Stimulated activated naive CD8-positive, alpha-beta T cell treated with anti-CD3 and anti-CD28 coated beads, Interleukin-15, Interleukin-2, amounts not matched to agents 100 ng/mL and 50 ng/mL, for 24 hours (primary cell): ENCODE results near the gene TPM1.

Source experiments
- H3K27ac Mint-ChIP-seq: one replicate; pipeline ENCODE4 v1.8.0; 2021; ENCODE audit warnings: mild to moderate bottlenecking, mixed read lengths
- H3K27me3 Mint-ChIP-seq: one replicate; pipeline ENCODE4 v1.8.0; 2021; ENCODE audit warnings: mixed read lengths
- H3K36me3 Mint-ChIP-seq: one replicate; pipeline ENCODE4 v1.8.0; 2021; ENCODE audit warnings: low read depth, mixed read lengths
- H3K4me1 Mint-ChIP-seq: one replicate; pipeline ENCODE4 v1.8.0; 2021; ENCODE audit warnings: low read depth, mixed read lengths
- H3K4me3 Mint-ChIP-seq: one replicate; pipeline ENCODE4 v1.8.0; 2021; ENCODE audit warnings: mild to moderate bottlenecking, mixed read lengths
- H3K9me3 Mint-ChIP-seq: one replicate; pipeline ENCODE4 v1.8.0; 2021; ENCODE audit warnings: mixed read lengths

Gene TPM1

GRCh38 chr15:63043335-63044076, 959 bp downstream of the TPM1 start:
- Mint-ChIP-seq H3K4me3 (peak overlapping the region; percentile 67), H3K9me3 (no peaks in the 10 kb centered on the region), H3K36me3 (no peaks in the 10 kb centered on the region), H3K4me1 (peaks cover 13% of the 10 kb centered on the region), H3K27me3 (peaks cover 79% of the 10 kb centered on the region), H3K27ac (no peak overlapping the region)

- Mint-ChIP-seq H3K9me3 (no peaks in the 10 kb centered on the region), H3K36me3 (no peaks in the 10 kb centered on the region), H3K4me1 (peaks cover 18% of the 10 kb centered on the region), H3K4me3 (peak overlapping the region; percentile 35), H3K27ac (no peak overlapping the region), H3K27me3 (peaks cover 76% of the 10 kb centered on the region)
Measured at GRCh38 chr15:63044077-63044644, 1.6 kb downstream of the TPM1 start.

- peaks cover 25% of the 10 kb centered on the region for H3K4me1 Mint-ChIP-seq
- H3K27ac Mint-ChIP-seq, result no peak overlapping the region
- no peaks in the 10 kb centered on the region for H3K9me3 Mint-ChIP-seq
- H3K27me3 Mint-ChIP-seq, result peaks cover 69% of the 10 kb centered on the region
- no peak overlapping the region for H3K4me3 Mint-ChIP-seq
- no peaks in the 10 kb centered on the region for H3K36me3 Mint-ChIP-seq
Measured at GRCh38 chr15:63044645-63045464, 2.3 kb downstream of the TPM1 start.

- H3K36me3 Mint-ChIP-seq, result no peaks in the 10 kb centered on the region
- H3K27me3 Mint-ChIP-seq, result peaks cover 63% of the 10 kb centered on the region
- no peaks in the 10 kb centered on the region for H3K9me3 Mint-ChIP-seq
- H3K27ac Mint-ChIP-seq, result no peak overlapping the region
- H3K4me1 Mint-ChIP-seq, result peaks cover 27% of the 10 kb centered on the region
- H3K4me3 Mint-ChIP-seq, result no peak overlapping the region
Measured at GRCh38 chr15:63045465-63045840, 2.9 kb downstream of the TPM1 start.

GRCh38 chr15:63045879-63046278, 3.3 kb downstream of the TPM1 start:
- Mint-ChIP-seq H3K9me3 (no peaks in the 10 kb centered on the region), H3K27me3 (peaks cover 60% of the 10 kb centered on the region), H3K4me1 (peaks cover 27% of the 10 kb centered on the region), H3K36me3 (no peaks in the 10 kb centered on the region), H3K4me3 (no peak overlapping the region), H3K27ac (no peak overlapping the region)

- Mint-ChIP-seq H3K27ac (no peak overlapping the region), H3K4me1 (peaks cover 23% of the 10 kb centered on the region), H3K36me3 (no peaks in the 10 kb centered on the region), H3K27me3 (peaks cover 48% of the 10 kb centered on the region), H3K9me3 (no peaks in the 10 kb centered on the region), H3K4me3 (peak overlapping the region; percentile 90)
Measured at GRCh38 chr15:63046917-63047760, 4.6 kb downstream of the TPM1 start.

GRCh38 chr15:63047792-63048114, 5.2 kb downstream of the TPM1 start:
- no peaks in the 10 kb centered on the region for H3K36me3 Mint-ChIP-seq
- peaks cover 48% of the 10 kb centered on the region for H3K27me3 Mint-ChIP-seq
- H3K27ac Mint-ChIP-seq, result peak overlapping the region; percentile 40
- H3K4me1 Mint-ChIP-seq, result peaks cover 23% of the 10 kb centered on the region
- no peaks in the 10 kb centered on the region for H3K9me3 Mint-ChIP-seq
- peak overlapping the region; percentile 90 for H3K4me3 Mint-ChIP-seq

GRCh38 chr15:63048115-63048775, 5.7 kb downstream of the TPM1 start:
- H3K36me3 Mint-ChIP-seq, result no peaks in the 10 kb centered on the region
- H3K4me1 Mint-ChIP-seq, result peaks cover 20% of the 10 kb centered on the region
- no peaks in the 10 kb centered on the region for H3K9me3 Mint-ChIP-seq
- H3K27ac Mint-ChIP-seq, result peak overlapping the region; percentile 40
- peaks cover 43% of the 10 kb centered on the region for H3K27me3 Mint-ChIP-seq
- H3K4me3 Mint-ChIP-seq, result peak overlapping the region; percentile 90

GRCh38 chr15:63048776-63049665, 6.5 kb downstream of the TPM1 start:
- no peaks in the 10 kb centered on the region for H3K9me3 Mint-ChIP-seq
- peaks cover 37% of the 10 kb centered on the region for H3K27me3 Mint-ChIP-seq
- H3K27ac Mint-ChIP-seq, result peak overlapping the region; percentile 72
- H3K4me3 Mint-ChIP-seq, result peak overlapping the region; percentile 90
- peaks cover 19% of the 10 kb centered on the region for H3K4me1 Mint-ChIP-seq
- H3K36me3 Mint-ChIP-seq, result no peaks in the 10 kb centered on the region

- Mint-ChIP-seq H3K36me3 (no peaks in the 10 kb centered on the region), H3K9me3 (no peaks in the 10 kb centered on the region), H3K27me3 (peaks cover 28% of the 10 kb centered on the region), H3K27ac (no peak overlapping the region), H3K4me3 (no peak overlapping the region), H3K4me1 (peaks cover 19% of the 10 kb centered on the region)
Measured at GRCh38 chr15:63049783-63050371, 7.3 kb downstream of the TPM1 start.

GRCh38 chr15:63050731-63051155, 8.2 kb downstream of the TPM1 start:
- Mint-ChIP-seq H3K36me3 (no peaks in the 10 kb centered on the region), H3K27ac (no peak overlapping the region), H3K27me3 (peaks cover 19% of the 10 kb centered on the region), H3K4me3 (no peak overlapping the region), H3K4me1 (peaks cover 19% of the 10 kb centered on the region), H3K9me3 (no peaks in the 10 kb centered on the region)

- H3K27ac Mint-ChIP-seq, result no peak overlapping the region
Measured at GRCh38 chr15:63051156-63052066, 8.9 kb downstream of the TPM1 start.

More at GRCh38 chr15:63051156-63052066, 8.9 kb downstream of the TPM1 start:
- Mint-ChIP-seq H3K27me3 (peaks cover 14% of the 10 kb centered on the region), H3K4me1 (peaks cover 19% of the 10 kb centered on the region), H3K9me3 (no peaks in the 10 kb centered on the region), H3K4me3 (no peak overlapping the region), H3K36me3 (no peaks in the 10 kb centered on the region)
